EL (cell line): Measurements from ENCODE around the gene ATP5F1A.
"Not testable (repeated sequence)": the region's sequence is repeated elsewhere in the genome, so short reads cannot be mapped to it uniquely, and the experiment has no call there.

ENCODE experiments used
- DNase-seq: peaks from one replicate; pipeline ENCODE4 v3.0.0-alpha.2; 2016

The ATP5F1A gene

DNA sequence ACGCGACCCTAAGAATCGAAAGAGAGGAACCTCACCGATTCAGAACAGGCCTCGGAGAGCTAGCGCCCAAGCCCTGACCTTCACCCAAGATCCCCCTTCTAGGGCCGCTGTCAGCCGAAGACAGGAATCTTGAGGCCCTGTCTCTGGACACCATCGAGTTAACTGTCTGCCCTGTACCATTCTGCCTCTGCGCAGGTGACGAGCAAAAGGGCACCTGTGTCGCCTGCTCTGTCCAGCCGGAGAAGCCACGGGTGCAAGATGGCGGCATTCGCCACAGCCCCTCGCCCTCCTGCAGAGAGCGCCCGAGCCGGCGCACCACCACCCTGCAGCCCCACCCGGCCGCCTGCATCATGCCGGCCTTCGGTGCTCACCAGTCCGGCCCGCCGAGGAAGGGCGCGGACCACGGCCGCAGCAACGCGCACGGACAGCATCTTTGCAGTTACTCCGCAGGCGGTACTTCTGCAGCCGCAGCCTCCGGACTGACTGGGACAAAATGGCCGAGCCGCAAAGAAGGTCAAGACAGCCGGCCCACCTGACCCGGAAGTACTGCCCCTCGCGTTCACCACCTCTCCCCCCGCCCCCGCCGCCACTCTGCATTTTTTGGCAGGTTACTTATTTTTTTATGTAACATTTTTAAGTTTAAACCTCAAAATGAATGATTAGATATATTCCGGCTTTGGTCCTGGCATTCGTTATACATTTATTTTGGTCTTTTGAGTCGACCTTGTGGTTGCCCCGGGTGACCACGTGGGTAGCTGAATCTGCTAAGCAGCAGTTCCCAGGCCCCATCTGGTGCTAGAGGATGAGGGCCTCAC lies at the start of gene ATP5F1A:
Gene ATP5F1A, minus strand, starts transcription at position 496 of the 815 bp plus-strand sequence. Its CDS starts 65 bp downstream, at position 431.
- peak; percentile 87 for DNase-seq

DNA sequence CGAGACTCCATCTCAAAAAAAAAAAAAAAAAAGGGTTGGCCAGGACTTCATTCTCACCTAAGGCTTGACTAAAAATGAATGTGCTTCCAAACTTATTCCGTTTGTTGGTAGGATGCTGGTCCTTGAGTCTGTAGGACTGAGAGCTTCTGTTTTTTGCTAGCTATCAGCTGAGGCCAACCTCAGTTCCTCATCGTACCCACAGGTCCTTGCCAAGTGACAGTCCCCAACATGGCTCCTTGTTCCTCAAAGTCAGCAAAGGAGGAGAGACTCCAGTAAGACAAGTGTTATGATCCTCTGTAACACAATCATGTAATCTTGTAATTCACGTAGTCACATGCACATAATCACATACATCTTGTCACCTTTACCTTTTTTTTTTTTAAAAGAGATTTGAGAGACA lies 43.1 kb upstream of the ATP5F1A start:
- DNase-seq: no peak

- DNase-seq: no peak
Measured at GRCh38 chr18:46140173-46140572, 42.1 kb upstream of the ATP5F1A start.

- DNase-seq: no peak
Measured at GRCh38 chr18:46134920-46135675, 37.0 kb upstream of the ATP5F1A start.

DNA sequence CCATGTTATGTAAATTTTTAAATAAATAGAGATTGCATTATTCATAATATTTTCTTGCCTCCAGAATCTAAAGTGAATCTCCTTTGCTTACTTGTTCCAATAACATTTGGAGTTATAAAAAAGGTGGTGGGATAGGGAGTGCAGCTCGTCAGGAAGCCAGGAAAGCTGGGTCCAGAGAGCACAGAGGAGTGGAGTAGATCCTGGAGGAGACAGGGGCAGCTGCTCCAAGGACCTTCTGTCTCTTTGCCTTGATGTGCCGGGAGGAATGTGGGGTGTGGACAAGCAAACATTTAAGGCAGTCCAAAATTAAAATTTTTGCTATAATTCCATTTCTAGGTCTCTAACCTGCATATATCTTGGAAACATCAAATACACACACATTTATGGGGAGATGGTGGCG lies 35.4 kb upstream of the ATP5F1A start:
- no peak for DNase-seq

DNA sequence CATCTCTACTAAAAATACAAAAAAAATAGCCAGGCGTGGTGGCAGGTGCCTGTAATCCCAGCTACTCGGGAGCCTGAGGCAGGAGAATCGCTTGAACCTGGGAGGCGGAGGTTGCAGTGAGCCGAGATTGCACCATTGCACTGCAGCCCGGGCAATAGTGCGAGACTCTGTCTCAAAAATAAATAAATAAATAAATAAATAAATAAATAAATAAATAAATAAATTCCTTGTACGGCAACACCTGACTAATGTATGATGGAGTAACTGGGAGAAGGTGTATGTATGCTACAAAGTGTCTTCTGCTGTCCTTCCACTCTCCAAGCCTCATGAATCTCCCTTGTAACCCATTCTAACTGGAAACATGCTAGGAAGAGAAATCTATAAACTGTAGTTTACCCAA lies 32.5 kb upstream of the ATP5F1A start:
- DNase-seq: not testable (repeated sequence)

DNA sequence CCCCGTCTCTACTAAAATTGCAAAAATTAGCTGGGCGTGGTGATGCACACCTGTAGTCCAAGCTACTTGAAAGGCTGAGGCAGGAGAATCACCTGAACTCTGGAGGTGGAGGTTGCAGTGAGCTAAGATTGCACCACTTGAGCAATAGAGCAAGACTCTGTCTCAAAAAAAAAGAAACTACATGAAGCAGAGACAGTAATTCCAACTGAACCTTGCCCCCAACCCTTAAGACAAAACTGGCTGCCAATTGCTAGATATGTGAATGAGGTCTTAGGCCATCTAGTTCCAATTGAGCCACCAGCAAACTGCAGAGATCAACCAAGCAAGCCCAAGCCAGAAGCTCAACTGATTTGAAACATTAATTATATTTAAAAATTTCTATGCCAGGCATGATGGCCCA lies 32.0 kb upstream of the ATP5F1A start:
- no peak for DNase-seq

DNA sequence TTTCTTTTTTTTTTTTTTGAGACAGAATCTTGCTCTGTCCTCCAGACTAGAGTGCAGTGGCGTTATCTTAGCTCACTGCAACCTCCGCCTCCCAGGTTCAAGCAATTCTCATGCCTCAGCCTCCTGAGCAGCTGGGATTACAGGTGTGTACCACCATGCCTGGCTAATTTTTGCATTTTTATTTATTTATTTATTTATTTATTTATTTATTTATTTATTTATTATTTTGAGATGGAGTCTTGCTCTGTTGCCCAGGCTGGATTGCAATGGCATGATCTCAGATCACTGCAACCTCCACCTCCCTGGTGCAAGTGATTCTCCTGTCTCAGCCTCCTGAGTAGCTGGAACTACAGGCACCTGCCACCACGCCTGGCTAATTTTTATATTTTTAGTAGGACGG lies 28.5 kb upstream of the ATP5F1A start:
- DNase-seq: not testable (repeated sequence)

DNA sequence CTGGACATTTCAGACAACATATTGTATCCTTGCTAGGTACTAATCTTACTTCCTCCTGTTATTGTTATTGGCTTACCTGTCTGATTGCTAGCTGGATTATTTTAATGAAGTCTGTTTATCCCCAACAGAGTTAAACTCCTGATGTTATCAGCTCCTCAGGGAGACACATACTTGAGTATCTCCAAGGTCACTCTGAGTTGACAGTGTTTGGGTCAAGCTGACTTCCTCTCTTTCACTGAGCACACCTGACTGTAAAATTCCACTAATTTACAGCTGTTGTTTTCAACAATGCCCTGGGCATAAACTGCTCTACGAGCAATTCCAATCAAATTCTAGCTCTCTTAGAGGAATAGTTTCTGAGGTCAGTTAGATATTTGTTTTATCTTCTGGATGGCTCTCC lies 15.7 kb upstream of the ATP5F1A start:
- no peak for DNase-seq

DNA sequence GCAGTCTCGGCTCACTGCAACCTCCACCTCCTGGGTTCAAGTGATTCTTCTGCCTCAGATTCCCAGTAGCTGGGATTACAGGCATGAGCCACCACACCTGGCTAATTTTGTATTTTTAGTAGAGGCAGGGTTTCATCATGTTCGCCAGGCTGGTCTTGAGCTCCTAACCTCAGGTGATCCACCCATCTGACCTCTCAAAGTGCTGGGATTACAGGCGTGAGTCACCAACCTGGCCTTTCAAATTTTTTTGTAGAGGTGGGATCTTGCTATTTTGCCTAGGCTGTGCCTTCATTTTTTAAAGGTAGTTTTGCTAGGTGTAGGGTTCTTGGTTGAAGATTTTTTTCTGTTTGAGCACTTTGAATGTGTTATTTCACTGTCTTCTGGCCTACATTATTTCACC lies 12.3 kb upstream of the ATP5F1A start:
- no peak for DNase-seq

- no peak for DNase-seq
Measured at GRCh38 chr18:46109386-46109785, 11.3 kb upstream of the ATP5F1A start.

DNA sequence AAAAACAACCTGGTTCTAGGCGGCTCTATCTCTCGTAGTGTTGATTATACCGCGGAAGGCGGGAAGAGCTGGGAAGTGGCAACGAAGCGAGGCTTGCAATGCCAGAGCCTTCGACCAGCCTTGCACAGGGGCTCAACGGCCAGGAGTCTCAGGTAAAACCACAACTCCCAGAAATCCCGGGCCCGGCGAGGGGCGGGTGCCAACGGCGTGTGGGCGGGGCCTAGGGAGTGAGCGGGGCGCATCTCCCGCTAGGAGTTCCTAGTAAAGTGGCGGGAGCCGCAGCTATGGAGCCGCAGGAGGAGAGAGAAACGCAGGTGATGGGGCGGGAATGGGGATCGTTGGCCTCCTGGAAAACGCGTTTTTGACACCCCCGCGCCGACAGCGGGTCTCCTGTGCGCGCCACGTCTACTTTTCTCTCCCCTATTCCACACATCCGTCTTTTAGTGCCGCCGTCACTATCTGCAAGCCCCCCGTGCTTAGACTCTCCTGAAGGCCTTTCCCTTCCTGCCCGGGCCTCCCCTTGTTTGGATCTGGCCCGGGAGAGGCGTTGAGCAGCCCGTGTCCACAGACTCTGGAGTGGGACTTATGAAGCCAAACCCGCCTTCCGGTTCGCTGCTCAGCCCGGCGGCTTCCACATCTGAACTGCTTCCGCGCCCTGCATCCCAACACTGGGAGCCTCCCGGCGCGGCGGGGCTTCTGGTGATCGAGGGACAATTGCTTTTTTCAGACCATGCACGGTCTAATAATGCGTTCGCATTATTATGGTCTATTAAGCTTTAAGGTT lies 6.2 kb upstream of the ATP5F1A start, which contains the start of gene HAUS1:
Gene HAUS1, plus strand, starts transcription at position 258 of the 784 bp plus-strand sequence. Its CDS starts 27 bp downstream, at position 285.
- peak; percentile 86 for DNase-seq

DNA sequence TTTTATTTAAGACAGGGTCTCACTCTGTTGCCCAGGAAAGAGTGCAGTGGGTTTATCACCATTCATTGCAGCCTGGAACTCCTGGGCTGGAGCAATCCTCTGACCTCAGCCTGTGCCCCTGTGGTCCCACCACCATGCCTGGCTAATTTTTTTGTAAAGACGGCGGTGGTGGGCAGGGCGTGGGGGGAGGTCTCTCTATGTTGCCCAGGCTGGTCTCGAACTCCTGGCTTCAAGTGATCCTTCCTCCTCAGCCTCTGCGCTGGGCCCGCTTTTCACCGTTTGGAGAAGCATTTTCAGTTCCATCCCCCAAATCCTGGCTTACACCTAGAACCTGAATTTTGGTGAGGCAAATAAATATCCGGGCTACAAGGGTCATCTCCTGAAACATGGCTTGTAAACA lies 1.4 kb upstream of the ATP5F1A start:
- DNase-seq: no peak

DNA sequence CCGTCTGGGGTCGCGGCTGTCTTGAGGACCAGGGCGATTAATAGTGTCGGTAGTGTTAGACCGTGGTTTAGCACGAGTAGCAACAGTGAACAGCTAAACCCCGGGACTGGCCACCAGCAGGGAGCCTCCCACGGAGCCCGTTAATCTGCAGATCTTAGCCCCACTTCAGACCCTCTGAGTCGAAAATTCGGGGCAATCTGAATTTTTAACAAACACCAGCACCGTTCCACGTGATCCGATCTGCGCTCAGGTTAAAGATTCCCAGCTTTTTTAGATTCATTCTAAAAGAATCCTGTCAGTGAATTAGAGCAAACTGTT lies 479 bp upstream of the ATP5F1A start:
- DNase-seq: no peak

DNA sequence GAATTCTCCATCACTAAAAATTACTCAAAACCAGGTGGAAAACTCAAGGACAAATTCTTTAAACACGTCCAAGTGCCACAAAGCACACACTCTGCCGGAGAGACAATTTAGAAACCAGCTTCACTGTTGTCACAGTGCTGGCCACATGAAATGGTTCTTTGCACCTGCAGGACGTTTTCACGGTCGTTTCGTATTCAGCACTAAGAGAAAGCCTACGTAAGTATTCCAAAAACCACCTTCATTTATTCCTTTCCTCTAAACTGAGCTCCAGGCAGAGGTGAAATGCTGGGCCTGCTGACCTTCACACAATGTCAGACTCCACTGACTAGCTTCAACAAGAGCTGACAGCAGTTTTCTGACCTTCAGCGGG lies 680 bp downstream of the ATP5F1A start:
- no peak for DNase-seq

DNA sequence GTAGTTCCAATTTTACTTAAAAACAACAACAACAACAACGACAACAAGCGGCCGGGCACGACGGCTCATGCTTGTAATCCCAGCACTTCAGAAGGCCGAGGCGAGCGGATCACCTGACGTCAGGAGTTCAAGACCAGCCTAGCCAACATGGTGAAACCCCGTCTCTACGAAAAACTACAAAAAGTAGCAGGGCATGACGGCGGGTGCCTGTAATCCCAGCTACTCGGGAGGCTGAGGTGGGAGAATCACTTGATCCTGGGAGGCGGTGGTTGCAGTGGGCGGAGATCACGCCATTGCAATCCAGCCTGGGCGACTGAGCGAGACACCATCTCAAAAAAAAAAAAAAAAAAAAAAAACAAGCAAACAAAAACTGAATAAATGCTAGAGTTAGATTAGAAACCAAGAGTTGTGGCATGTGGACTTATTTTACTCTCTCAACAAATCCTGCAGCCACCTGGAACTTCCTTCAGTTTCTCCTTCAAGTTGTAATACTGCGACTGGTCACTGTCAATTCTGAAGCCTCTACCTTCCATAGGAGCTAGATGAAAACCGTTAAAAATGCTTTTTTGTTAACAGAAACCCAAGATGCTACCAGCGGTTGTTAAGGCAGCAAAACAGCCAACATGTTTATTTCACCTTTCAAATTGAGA lies 1.3 kb downstream of the ATP5F1A start:
- DNase-seq: no peak

- no peak for DNase-seq
Measured at GRCh38 chr18:46095532-46095931, 2.6 kb downstream of the ATP5F1A start.

DNA sequence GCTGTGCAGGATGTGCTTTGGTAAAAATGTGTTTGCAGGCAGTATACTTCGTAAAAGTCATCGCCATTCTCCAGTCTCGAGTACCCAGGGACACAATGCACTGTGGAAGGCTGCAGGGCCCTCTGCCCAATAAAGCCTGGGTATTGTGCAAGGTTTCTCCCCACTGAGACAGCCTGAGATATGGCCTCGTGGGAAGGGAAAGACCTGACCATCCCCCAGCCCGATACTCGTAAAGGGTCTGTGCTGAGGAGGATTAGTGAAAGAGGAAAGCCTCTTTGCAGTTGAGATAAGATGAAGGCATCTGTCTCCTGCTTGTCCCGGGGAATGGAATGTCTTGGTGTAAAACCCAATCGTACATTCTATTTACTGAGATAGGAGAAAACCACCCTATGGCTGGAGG lies 9.6 kb downstream of the ATP5F1A start:
- DNase-seq: not testable (repeated sequence)

- DNase-seq: no peak
Measured at GRCh38 chr18:46084431-46084830, 13.7 kb downstream of the ATP5F1A start.

DNA sequence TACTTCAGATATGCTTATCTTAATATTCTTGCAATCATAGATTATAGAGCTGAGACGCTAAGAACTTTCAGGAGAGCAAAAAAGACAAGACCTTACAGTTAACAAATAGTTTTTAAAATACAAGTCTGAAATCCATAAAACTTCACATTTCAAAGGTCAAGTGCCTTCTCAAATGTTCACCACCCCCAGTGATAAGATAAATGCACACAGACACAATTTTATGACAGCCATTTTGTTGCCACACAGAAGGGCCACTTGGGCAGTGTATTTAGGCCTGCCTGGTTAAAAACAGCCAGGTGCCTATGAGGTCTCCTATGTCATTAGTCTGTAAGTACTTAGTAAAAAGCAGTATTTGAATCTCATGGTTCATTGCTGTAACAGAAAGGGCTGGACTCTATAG lies 17.9 kb downstream of the ATP5F1A start:
- DNase-seq: no peak

DNA sequence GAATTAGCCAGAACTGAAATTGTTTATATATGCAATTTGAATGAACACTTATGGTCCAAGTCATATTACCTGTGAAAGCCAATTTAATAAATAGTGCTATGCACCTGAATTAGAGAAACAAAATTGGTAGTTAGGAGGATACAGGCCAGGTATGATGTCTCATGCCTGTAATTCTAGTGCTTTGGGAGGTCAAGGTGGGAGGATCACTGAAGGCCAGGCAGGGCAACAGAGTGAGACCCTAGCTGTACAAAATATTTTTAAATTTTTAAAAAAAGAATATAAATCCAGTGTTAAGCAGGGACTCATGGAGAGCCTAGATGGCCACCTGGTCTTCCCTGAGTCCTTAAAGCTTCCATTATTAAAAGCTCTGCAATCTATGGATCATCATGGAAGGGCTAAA lies 18.8 kb downstream of the ATP5F1A start:
- DNase-seq: no peak

DNA sequence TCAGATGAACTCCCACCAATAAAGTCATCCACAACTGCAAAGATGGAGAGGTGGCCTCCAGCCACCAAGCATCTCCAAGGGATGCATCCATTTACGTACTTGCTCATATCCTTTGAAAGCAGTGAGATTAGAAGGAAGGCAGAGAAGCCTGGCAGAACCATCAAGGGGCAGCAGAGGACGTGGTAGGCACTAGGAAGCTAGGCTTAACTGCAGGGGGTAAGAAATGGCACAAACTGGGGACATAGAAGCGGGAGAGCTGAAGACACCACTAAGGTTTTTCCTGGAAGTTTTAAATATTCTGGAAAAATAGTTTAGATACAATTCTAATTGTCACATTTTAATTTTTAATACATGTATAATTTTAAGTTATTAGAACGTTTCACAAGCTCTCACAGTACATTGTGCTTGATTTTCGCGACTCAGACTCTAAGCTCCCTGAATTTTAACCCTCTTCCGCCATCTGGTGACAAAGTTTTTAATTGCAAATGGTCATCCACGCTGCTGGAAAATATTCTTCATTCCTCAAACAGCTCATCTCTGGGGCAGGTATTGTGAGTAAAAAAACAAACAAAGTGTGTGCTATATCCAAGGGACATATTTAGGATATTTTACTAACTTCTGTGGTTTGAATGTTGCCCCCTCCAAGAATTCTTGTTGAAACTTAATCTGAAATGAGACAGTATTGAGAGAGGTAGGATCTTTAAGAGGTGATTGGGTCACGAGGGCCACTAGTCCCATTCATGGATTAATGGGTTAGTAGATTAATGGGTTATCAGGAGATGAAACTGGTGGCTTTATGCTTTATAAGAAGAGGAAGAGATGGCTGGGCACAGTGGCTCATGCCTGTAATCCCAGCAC lies 24.4 kb downstream of the ATP5F1A start:
- peak; percentile 75 for DNase-seq
